OCI-LY1 (cell line): Measurements from ENCODE around the gene ELOF1.

ENCODE experiments used
- H2AFZ ChIP-seq: fragments of 200-600 bp; sonication (generic), shearing (Covaris generic); 2 replicates; pipeline ENCODE4 v1.6.0; 2014; ENCODE audit warnings: antibody characterized with exemption, mild to moderate bottlenecking, low read length
- H3F3A ChIP-seq: fragments of 200-600 bp; sonication (generic), shearing (Covaris generic); 2 replicates; pipeline ENCODE4 v1.6.0; 2014; ENCODE audit warnings: mild to moderate bottlenecking, antibody characterized with exemption, low read length, moderate library complexity; ENCODE audit not compliant: insufficient read depth
- H3K27ac ChIP-seq: fragments of 200-600 bp; sonication (generic); 2 replicates; pipeline ENCODE4 v1.5.1; 2014; ENCODE audit warnings: low read length, mixed run types, mild to moderate bottlenecking, low read depth; ENCODE audit not compliant: poor library complexity, severe bottlenecking
- H3K27me3 ChIP-seq: fragments of 200-600 bp; sonication (generic); 2 replicates; pipeline ENCODE4 v1.6.0; 2014; ENCODE audit warnings: antibody characterized with exemption, mild to moderate bottlenecking, low read length, moderate library complexity; ENCODE audit not compliant: insufficient read depth
- H3K36me3 ChIP-seq: fragments of 200-600 bp; sonication (generic); 2 replicates; pipeline ENCODE4 v1.6.1; 2014; ENCODE audit warnings: mild to moderate bottlenecking, antibody characterized with exemption, low read length, moderate library complexity, mixed read lengths; ENCODE audit not compliant: insufficient read depth
- H3K4me1 ChIP-seq: fragments of 200-600 bp; sonication (generic); 2 replicates; pipeline ENCODE4 v1.5.1; 2014; ENCODE audit warnings: mild to moderate bottlenecking, low read length, moderate library complexity; ENCODE audit not compliant: insufficient read depth, severe bottlenecking
- H3K4me2 ChIP-seq: fragments of 200-600 bp; sonication (generic), shearing (Covaris generic); 2 replicates; pipeline ENCODE4 v1.6.1; 2014; ENCODE audit warnings: low read length
- H3K4me3 ChIP-seq: fragments of 200-600 bp; sonication (generic); 2 replicates; pipeline ENCODE4 v1.5.1; 2014; ENCODE audit warnings: low read length, low read depth, mild to moderate bottlenecking, mixed read lengths; ENCODE audit not compliant: poor library complexity, severe bottlenecking
- H3K79me2 ChIP-seq: fragments of 200-600 bp; shearing (Covaris generic); 2 replicates; pipeline ENCODE4 v1.6.1; 2016; ENCODE audit warnings: mixed run types, low read length, mixed read lengths; ENCODE audit not compliant: insufficient read depth
- H3K9ac ChIP-seq: fragments of 200-600 bp; sonication (generic), shearing (Covaris generic); 2 replicates; pipeline ENCODE4 v1.6.1; 2014; ENCODE audit warnings: mild to moderate bottlenecking, low read length, mixed read lengths
- H3K9me2 ChIP-seq: fragments of 200-600 bp; sonication (generic), shearing (Covaris generic); 2 replicates; pipeline ENCODE4 v1.6.1; 2014; ENCODE audit warnings: low read depth, mild to moderate bottlenecking, low read length, mixed read lengths
- H3K9me3 ChIP-seq: fragments of 200-600 bp; shearing (Covaris generic); 2 replicates; pipeline ENCODE4 v1.6.1; 2014; ENCODE audit warnings: low read length, mixed read lengths
- H4K20me1 ChIP-seq: fragments of 200-600 bp; sonication (generic), shearing (Covaris generic); 2 replicates; pipeline ENCODE4 v1.6.0; 2016; ENCODE audit warnings: mild to moderate bottlenecking, low read length; ENCODE audit not compliant: insufficient read depth
- EZH2 ChIP-seq: fragments of 200-600 bp; sonication (generic), shearing (Covaris generic); IDR thresholded peaks from 2 replicates; pipeline ENCODE4 v1.8.0; 2017; ENCODE audit warnings: borderline replicate concordance, mixed run types, mild to moderate bottlenecking, antibody characterized with exemption, low read length, moderate library complexity, mixed read lengths
- TF ChIP-seq, protein P1 (sequence below): fragments of 200-600 bp; sonication (generic), shearing (Covaris generic); IDR thresholded peaks from 2 replicates; pipeline ENCODE4 v1.5.1; 2017; ENCODE audit warnings: mild to moderate bottlenecking, antibody characterized with exemption, low read length, moderate library complexity, mixed read lengths

The ELOF1 gene

DNA sequence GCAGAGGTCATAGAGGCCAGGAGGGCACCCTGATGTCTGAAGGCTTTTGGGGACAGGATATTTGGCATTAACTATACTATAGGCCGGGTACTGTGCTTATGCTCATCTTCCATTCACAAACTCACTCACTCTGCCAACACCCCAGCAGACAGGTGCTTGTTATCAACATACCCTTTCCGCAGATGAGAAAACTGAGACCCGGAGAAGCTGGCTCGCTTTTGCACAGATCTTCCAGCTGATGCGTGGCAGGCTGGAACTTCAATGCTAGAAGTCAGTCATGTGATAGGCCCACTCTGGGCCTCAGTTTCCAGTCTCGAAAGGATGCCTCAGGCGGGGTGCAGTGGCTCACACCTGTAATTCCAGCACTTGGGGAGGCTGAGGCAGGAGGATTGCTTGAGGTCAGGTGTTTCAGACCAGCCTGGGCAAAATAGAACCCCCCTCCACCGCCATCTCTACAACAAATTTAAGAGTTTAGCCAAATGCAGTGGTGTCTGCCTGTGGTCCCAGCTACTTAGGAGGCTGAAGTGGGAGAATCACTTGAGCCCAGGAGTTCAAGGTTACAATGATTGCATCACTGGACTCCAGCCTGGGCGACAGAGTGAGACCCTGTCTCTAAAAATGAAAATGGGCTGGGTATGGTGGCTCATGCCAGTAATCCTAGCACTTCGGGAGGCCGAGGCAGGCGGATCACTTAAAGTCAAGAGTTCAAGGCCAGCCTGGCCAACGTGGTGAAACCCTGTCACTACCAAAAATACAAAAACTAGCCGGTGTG, 10.9 kb downstream of the ELOF1 start:
- Histone ChIP-seq H3K36me3 (peaks cover 9% of the 10 kb centered on the region; the same call in 1 of the 2 replicates), H3K4me1 (peaks cover 6% of the 10 kb centered on the region), H2AFZ (no peak overlapping the region), H3K9me2 (no peaks in the 10 kb centered on the region), H3K79me2 (no peaks in the 10 kb centered on the region), H3K9ac (no peak overlapping the region), H3K4me2 (no peak overlapping the region), H3K4me3 (no peak overlapping the region), H4K20me1 (no peaks in the 10 kb centered on the region), H3K9me3 (no peaks in the 10 kb centered on the region), H3F3A (no peaks in the 10 kb centered on the region), H3K27ac (no peak overlapping the region), H3K27me3 (no peaks in the 10 kb centered on the region)
- TF ChIP-seq, protein P1, sequence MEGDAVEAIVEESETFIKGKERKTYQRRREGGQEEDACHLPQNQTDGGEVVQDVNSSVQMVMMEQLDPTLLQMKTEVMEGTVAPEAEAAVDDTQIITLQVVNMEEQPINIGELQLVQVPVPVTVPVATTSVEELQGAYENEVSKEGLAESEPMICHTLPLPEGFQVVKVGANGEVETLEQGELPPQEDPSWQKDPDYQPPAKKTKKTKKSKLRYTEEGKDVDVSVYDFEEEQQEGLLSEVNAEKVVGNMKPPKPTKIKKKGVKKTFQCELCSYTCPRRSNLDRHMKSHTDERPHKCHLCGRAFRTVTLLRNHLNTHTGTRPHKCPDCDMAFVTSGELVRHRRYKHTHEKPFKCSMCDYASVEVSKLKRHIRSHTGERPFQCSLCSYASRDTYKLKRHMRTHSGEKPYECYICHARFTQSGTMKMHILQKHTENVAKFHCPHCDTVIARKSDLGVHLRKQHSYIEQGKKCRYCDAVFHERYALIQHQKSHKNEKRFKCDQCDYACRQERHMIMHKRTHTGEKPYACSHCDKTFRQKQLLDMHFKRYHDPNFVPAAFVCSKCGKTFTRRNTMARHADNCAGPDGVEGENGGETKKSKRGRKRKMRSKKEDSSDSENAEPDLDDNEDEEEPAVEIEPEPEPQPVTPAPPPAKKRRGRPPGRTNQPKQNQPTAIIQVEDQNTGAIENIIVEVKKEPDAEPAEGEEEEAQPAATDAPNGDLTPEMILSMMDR, result no peak
- TF ChIP-seq EZH2, result no peak

DNA sequence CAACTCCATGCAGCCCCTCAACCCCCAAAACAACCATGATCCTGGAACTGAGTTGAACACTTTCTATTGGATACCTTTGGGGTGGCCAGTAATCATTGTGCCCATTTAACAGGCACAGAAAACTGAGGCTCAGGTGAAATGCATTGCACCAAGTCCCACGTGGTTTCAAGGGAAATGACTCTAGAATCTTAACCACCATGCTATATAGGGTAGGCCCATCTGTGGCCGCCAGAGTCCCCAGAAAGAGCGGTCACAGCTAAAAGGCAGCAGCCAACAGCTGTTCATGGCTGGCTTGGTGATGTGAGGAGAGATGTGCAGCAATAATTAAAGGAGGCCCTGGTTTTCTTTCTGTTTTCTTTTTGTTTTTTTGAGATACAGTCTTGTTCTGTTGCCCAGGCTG, 17.8 kb downstream of the ELOF1 start:
- H3K4me2 ChIP-seq, result no peak overlapping the region
- no peak overlapping the region for H3K27ac ChIP-seq
- no peaks in the 10 kb centered on the region for H4K20me1 ChIP-seq
- H3K9me3 ChIP-seq, result no peaks in the 10 kb centered on the region
- H3K9me2 ChIP-seq, result no peaks in the 10 kb centered on the region
- H3K9ac ChIP-seq, result no peak overlapping the region
- TF ChIP-seq, protein P1, result no peak
- TF ChIP-seq EZH2, result no peak
- H3K4me1 ChIP-seq, result no peaks in the 10 kb centered on the region
- H3F3A ChIP-seq, result no peaks in the 10 kb centered on the region
- H3K27me3 ChIP-seq, result peaks cover 4% of the 10 kb centered on the region; the same call in 1 of the 2 replicates
- H3K4me3 ChIP-seq, result no peak overlapping the region
- no peaks in the 10 kb centered on the region for H3K79me2 ChIP-seq
- no peaks in the 10 kb centered on the region for H3K36me3 ChIP-seq
- no peak overlapping the region for H2AFZ ChIP-seq

DNA sequence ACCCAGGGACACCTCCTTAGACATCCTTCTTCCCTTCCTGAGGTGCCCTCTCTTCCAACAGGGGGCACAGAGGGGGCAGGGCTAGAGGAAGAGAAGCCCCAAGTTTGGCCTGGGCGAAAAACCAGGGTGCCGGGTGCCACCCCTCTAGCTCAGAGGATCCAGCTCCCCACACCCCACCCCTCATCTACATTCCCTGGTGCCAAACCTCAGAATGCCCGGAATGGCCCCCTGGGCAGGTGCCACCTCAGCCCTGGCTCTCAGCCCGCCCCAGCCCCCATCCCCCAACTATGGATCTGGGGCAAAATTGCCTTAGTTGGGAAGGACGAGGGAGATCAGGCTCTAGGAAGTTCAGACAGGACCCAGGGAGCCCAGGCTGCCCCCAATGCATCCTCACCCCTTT, 18.4 kb downstream of the ELOF1 start:
- Histone ChIP-seq H4K20me1 (no peaks in the 10 kb centered on the region), H3K9ac (no peak overlapping the region), H3K9me2 (no peaks in the 10 kb centered on the region), H3F3A (no peaks in the 10 kb centered on the region), H3K27ac (no peak overlapping the region), H3K36me3 (no peaks in the 10 kb centered on the region), H3K4me2 (no peak overlapping the region), H3K4me1 (peaks cover 3% of the 10 kb centered on the region), H3K79me2 (no peaks in the 10 kb centered on the region), H3K4me3 (no peak overlapping the region), H2AFZ (no peak overlapping the region), H3K27me3 (peaks cover 4% of the 10 kb centered on the region; the same call in 1 of the 2 replicates), H3K9me3 (no peaks in the 10 kb centered on the region)
- TF ChIP-seq, protein P1, result no peak
- no peak for TF ChIP-seq EZH2
